SK-N-MC (cell line): ENCODE measurements around the gene AP5S1.

Experiments
- EZH2 ChIP-seq: fragments of 200-600 bp; sonication (generic); IDR thresholded peaks from one replicate; pipeline ENCODE4 v1.6.1; 2017; ENCODE audit warnings: antibody characterized with exemption
- POLR2AphosphoS5 ChIP-seq: IDR thresholded peaks from 2 replicates; pipeline ENCODE4 v1.6.1; 2012; ENCODE audit warnings: mild to moderate bottlenecking, low read depth, low read length, borderline replicate concordance

- TF ChIP-seq POLR2AphosphoS5 (no peak; the same call in 1 of the 2 replicates), EZH2 (no peak)
Measured at GRCh38 chr20:3797226-3797545, 23.2 kb upstream of the AP5S1 start.
